OCI-M1 (cell line): ENCODE results near the gene ADCY5.

Experiments used
- DNase-seq: peaks from one replicate; lab custom pipeline; 2025; lab: John Stamatoyannopoulos, UW

Gene ADCY5

GRCh38 chr3:123386477-123387040, 62.3 kb downstream of the ADCY5 start:
- no peak for DNase-seq

GRCh38 chr3:123385981-123386380, 62.9 kb downstream of the ADCY5 start:
- no peak for DNase-seq

GRCh38 chr3:123385499-123385898, 63.4 kb downstream of the ADCY5 start:
- no peak for DNase-seq

GRCh38 chr3:123385001-123385401, 63.9 kb downstream of the ADCY5 start:
- no peak for DNase-seq

GRCh38 chr3:123384256-123384655, 64.6 kb downstream of the ADCY5 start:
- DNase-seq: no peak

GRCh38 chr3:123383091-123384053, 65.5 kb downstream of the ADCY5 start:
- no peak for DNase-seq

GRCh38 chr3:123380261-123380660, 68.6 kb downstream of the ADCY5 start:
- no peak for DNase-seq

- DNase-seq: no peak
These were observed 69.7 kb downstream of the ADCY5 start for GRCh38 chr3:123379041-123379830.

- no peak for DNase-seq
These were observed 70.4 kb downstream of the ADCY5 start for GRCh38 chr3:123378409-123378915.

GRCh38 chr3:123377243-123377740, 71.6 kb downstream of the ADCY5 start:
- DNase-seq: no peak

GRCh38 chr3:123376451-123377242, 72.2 kb downstream of the ADCY5 start:
- no peak for DNase-seq

- DNase-seq: no peak
These were observed 73.6 kb downstream of the ADCY5 start for GRCh38 chr3:123375014-123375940.

- DNase-seq: no peak
These were observed 74.9 kb downstream of the ADCY5 start for GRCh38 chr3:123374016-123374415.

GRCh38 chr3:123373474-123373987, 75.4 kb downstream of the ADCY5 start:
- no peak for DNase-seq

- no peak for DNase-seq
These were observed 76.0 kb downstream of the ADCY5 start for GRCh38 chr3:123372686-123373473.

GRCh38 chr3:123371859-123372685, 76.8 kb downstream of the ADCY5 start:
- DNase-seq: no peak

GRCh38 chr3:123371426-123371825, 77.5 kb downstream of the ADCY5 start:
- no peak for DNase-seq

- no peak for DNase-seq
These were observed 78.1 kb downstream of the ADCY5 start for GRCh38 chr3:123370819-123371218.
